NCI-H2081 (cell line): ENCODE data around the gene FOXD4L4.
"Not testable (repeated sequence)": the region's sequence is repeated elsewhere in the genome, so short reads cannot be mapped to it uniquely, and the experiment has no call there.

Experiments
- DNase-seq, 2 experiments: peaks; one replicate each; lab custom pipeline; 2025; lab: John Stamatoyannopoulos, UW

FOXD4L4 gene

DNA sequence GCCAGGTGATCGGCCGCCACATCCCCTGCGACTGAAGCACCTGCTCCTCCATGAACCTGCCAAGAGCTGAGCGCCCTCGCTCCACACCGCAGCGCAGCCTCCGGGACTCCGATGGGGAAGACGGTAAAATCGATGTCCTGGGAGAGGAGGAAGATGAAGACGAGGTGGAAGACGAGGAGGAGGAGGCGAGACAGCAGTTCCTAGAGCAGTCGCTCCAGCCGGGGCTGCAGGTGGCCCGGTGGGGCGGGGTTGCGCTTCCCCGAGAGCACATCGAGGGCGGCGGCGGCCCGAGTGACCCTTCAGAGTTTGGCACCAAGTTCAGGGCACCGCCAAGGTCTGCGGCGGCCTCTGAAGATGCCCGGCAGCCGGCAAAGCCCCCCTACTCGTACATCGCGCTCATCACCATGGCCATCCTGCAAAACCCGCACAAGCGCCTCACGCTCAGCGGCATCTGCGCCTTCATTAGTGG, at the start of gene FOXD4L4:
Gene FOXD4L4 (plus strand): TSS at position 51 of the 469 bp plus-strand sequence. CDS start 0 bp downstream, at position 51.
- DNase-seq = not testable (repeated sequence)

DNA sequence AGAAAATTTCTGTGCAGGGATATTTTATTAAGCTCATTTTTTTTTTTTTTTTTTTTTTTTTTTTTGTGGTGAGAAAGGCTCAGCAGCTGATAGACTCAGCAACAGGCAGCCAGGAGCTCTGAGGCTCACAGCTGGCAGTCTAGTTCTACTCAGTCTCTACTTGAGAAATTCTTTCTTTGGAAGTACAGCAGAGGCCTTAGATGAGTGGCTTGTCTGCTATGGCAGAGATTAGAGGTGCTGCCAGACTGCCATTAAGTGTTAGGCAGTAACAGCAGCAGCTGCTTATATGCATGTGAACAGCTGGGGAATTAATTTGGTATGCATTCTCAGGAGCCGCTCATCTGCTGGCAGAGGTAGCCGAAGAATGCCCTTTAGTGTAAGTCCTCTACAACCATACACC, 33.4 kb upstream of the FOXD4L4 start:
- not testable (repeated sequence) for DNase-seq

DNA sequence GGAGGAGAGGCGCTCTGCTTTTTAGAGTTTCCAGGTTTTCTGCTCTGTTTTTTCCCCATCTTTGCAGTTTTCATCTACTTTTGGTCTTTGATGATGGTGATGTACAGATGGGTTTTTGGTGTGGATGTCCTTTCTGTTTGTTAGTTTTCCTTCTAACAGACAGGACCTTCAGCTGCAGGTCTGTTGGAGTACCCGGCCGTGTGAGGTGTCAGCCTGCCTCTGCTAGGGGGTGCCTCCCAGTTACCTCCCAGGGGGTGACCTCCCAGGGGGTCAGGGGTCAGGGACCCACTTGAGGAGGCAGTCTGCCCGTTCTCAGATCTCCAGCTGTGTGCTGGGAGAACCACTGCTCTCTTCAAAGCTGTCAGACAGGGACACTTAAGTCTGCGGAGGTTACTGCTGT, 22.5 kb upstream of the FOXD4L4 start:
- not testable (repeated sequence) for DNase-seq

DNA sequence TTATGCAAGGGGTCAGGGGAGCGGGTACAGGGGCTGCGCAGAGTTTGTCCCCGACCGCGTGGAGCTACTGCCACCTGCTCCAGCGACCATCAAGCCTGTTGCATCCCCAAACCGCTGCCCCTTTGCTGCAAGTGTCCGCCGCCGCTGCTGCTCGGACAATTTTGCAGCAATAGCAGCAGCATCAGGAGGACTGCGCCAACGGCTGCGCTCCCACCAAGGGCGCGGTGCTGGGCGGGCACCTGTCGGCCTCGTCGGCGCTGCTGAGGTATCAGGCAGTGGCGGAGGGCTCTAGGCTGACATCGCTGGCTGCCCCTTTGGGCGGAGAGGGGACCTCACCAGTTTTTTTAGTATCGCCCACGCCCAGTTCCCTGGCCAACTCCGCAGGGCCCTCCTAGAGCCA, 1.2 kb downstream of the FOXD4L4 start:
- not testable (repeated sequence) for DNase-seq
